Left lung (tissue), 10 donors: Measurements from ENCODE around the gene TIMM13. TPM values are rescaled to one million over a fixed set of nuclear protein-coding genes. Genes with fewer than 3 reads are reported as not detected.

Experiments
- ATAC-seq: fragments of 200-7000 bp; cut with Tn5 transposase; one replicate; pipeline ENCODE4 v1.9.1; 2020; ENCODE audit warnings: moderate library complexity
- DNase-seq, 4 donors: peaks; one replicate each; pipeline ENCODE4 v3.0.0-alpha.2; 2013 to 2020
- H3K27ac ChIP-seq, 2 donors: fragments of 200-600 bp; sonication (generic) in 1 of 2; one replicate each; pipeline versions ENCODE4 v1.5.0 to v1.8.0; 2020 to 2021
- H3K27me3 ChIP-seq, 2 donors: fragments of 200-600 bp; sonication (generic) in 1 of 2; one replicate each; pipeline versions ENCODE4 v1.5.0 to v1.8.0; 2020 to 2021
- H3K36me3 ChIP-seq, 2 donors: fragments of 200-600 bp; sonication (generic) in 1 of 2; one replicate each; pipeline versions ENCODE4 v1.5.0 to v1.8.0; 2020 to 2021
- H3K4me1 ChIP-seq, 2 donors: fragments of 200-600 bp; one replicate each; pipeline ENCODE4 v1.8.0; 2021
- H3K4me3 ChIP-seq, 2 donors: fragments of 200-600 bp; sonication (generic) in 1 of 2; one replicate each; pipeline versions ENCODE4 v1.5.0 to v1.8.0; 2020 to 2021; ENCODE audit warnings: mild to moderate bottlenecking in 1 of 2
- H3K9me3 ChIP-seq, 2 donors: fragments of 200-600 bp; sonication (generic) in 1 of 2; one replicate each; pipeline versions ENCODE4 v1.5.0 to v1.8.0; 2020 to 2021
- intact Hi-C, 2 donors: fragments of 100-400 bp; cut with DNase I; formaldehyde crosslinking; loops; one replicate each; pipeline versions ENCODE4 v1.11.2 to v1.14.2; 2022
- polyA plus RNA-seq, 6 donors: library from polyadenylated mRNA; unstranded; fragments of 120-200 nt; gene quantifications; one replicate each; pipeline ENCODE4 v1.2.1, GENCODE V29; 2013; ENCODE audit not compliant: insufficient read length in 6 of 6
- total RNA-seq, 2 donors: library from RNA; stranded (reverse); fragmentation: NEBNext Ultra II Directional; extraction: Animal tissue kit (Norgen Biotek cat#: 25700); gene quantifications; one replicate each; pipeline ENCODE4 v1.2.1, GENCODE V29; 2021
- TF ChIP-seq, protein P1 (sequence below), 2 donors: fragments of 200-600 bp; sonication (generic) in 1 of 2; IDR thresholded peaks; one replicate each; pipeline versions ENCODE4 v1.5.0 to v1.8.0; 2021; ENCODE audit warnings: antibody characterized with exemption in 2 of 2
- donor health status: DM: no; HTN: yes; CAD: no.
- donor health status: DM: no; HTN: no; CAD: no.

Gene TIMM13
- total and polyA plus RNA-seq, 8 donors, result 47.6 to 98.0 (median 70.8) TPM

DNA sequence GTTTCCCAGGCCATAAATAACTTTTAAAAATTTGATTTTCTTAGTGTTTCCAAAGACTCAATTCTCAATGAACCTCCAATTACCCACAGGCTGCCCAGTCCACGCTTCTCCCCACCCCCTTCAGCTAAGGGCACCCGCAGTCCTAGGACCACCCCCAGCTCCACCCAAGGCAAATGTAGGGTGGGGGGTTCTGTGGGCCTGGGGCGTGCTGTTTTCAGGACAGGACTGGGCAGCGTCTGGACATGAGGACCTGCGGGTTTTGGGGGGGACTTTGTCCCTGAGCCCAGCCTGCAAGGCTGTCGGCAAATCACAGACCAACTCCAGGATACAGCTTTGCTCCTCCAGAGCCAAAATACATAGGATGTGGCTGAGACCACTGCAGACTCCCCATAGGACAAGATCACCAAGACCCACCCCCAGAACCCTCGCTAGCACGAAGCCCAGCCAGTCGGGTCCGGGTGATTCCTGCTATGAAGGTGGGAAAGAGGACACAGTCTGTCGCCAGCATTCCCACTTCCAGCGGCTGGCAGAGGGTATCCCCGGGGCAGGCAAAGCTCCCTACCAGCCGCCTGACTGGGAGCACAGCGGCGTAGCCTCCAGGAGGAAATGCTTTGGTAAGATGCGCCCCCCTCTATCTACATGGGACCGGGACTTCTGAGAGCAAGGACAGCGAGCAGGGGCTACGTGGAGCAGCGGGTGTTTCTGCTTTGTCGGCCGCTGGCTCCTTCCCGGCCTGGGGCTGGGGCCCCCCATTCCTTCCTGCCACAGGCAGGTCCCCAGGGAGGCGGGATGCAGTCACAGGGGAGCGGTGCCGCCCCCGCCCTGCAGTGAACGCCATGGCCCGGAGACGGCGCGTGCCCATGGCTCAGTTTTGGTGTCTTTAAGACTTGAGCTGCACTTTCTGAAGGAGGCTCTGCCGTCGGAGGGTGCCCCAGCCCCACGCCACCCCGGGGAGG, 1.6 kb upstream of the TIMM13 start:
- peaks cover 0 to 50% of the 10 kb centered on the region in 2 donors for H3K36me3 ChIP-seq
- TF ChIP-seq, protein P1, sequence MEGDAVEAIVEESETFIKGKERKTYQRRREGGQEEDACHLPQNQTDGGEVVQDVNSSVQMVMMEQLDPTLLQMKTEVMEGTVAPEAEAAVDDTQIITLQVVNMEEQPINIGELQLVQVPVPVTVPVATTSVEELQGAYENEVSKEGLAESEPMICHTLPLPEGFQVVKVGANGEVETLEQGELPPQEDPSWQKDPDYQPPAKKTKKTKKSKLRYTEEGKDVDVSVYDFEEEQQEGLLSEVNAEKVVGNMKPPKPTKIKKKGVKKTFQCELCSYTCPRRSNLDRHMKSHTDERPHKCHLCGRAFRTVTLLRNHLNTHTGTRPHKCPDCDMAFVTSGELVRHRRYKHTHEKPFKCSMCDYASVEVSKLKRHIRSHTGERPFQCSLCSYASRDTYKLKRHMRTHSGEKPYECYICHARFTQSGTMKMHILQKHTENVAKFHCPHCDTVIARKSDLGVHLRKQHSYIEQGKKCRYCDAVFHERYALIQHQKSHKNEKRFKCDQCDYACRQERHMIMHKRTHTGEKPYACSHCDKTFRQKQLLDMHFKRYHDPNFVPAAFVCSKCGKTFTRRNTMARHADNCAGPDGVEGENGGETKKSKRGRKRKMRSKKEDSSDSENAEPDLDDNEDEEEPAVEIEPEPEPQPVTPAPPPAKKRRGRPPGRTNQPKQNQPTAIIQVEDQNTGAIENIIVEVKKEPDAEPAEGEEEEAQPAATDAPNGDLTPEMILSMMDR (IDR thresholded peaks at IDR 0.05), result no peak
- intact Hi-C loops, result no loop called here
- no peaks in the 10 kb centered on the region for H3K9me3 ChIP-seq
- H3K27me3 ChIP-seq, result no peaks in the 10 kb centered on the region
- no peak for ATAC-seq
- DNase-seq, result peak in 1 of 4 donors; percentile 78
- H3K4me3 ChIP-seq, result no peak overlapping the region
- H3K4me1 ChIP-seq, result peaks cover 18 to 30% of the 10 kb centered on the region in 2 donors
- H3K27ac ChIP-seq, result peak overlapping the region in 1 of 2 donors; percentile 93

DNA sequence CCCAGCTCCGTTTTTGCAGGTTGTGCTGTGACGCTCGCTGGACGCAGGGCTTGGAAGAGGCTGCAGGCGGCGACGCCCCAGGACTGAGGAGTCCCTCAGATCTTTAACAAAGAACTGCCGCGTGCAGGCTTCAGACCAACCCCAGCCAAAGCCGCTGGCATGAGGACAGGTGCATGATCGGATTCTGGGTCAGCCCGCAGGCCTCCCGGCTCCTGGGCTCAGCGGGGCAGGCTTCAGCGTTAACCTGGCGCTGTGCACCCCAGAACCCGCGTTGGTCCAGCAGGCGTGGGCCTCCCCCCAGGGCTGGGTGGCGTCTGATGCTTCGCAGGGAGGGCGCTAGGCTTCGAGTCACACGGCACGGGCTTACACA, 920 bp upstream of the TIMM13 start:
- intact Hi-C loops, result no loop called here
- no peaks in the 10 kb centered on the region for H3K27me3 ChIP-seq
- no peaks in the 10 kb centered on the region for H3K9me3 ChIP-seq
- TF ChIP-seq, protein P1 (IDR thresholded peaks at IDR 0.05), result no peak
- peaks cover 18 to 38% of the 10 kb centered on the region in 2 donors for H3K4me1 ChIP-seq
- peaks cover 0 to 52% of the 10 kb centered on the region in 2 donors for H3K36me3 ChIP-seq
- H3K27ac ChIP-seq, result peak overlapping the region; percentile 90 to 93
- DNase-seq (peak in 1 of 4 donors; percentile 78), ATAC-seq (peak; percentile 8)
- peak overlapping the region; percentile 79 to 98 for H3K4me3 ChIP-seq

DNA sequence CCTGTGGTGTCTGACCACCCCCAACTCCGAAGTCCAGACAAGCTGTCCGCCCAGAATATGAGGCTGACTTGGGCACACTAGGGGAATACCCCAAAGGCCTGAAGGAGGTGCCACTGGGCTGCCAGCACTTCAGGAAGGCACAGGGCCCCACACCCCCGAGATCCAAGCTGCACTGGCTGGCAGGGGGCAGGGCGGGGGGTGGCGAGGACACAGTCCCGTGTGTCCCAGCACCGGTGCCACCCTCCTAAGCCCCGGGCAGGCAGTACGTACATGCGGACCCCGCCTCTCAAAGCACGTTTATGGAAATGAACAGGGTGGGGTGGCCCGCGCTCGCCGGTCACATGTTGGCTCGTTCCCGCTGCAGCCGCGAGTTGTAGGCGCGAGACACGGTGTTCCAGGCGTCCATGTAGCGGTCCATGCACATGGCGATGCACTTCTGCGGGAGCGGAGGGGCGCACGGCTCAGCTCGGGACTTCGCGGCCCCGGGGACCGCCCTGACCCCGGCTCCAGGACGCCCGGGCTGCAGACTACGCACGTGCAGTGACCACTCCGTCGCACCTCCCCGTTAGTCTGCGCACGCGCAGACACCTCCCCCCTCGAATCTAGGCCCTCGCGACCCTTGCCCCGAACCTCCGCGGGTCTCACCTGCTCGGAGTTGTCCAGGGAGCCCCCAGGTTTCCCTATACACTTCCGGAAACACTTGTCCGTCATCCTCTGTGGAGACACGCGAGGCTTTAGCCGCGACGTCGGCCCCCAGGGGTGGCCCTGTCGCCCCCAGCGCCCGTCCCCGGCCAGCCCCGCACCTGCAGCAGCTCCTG, 566 bp downstream of the TIMM13 start:
- intact Hi-C loops, result no loop called here
- Histone ChIP-seq H3K4me1 (peaks cover 18 to 38% of the 10 kb centered on the region in 2 donors), H3K27ac (peak overlapping the region; percentile 90 to 93), H3K27me3 (no peaks in the 10 kb centered on the region), H3K9me3 (no peaks in the 10 kb centered on the region), H3K4me3 (peak overlapping the region; percentile 79 to 98), H3K36me3 (peaks cover 0 to 46% of the 10 kb centered on the region in 2 donors)
- DNase-seq (peak in 2 of 4 donors; percentile 43 to 86), ATAC-seq (peak; percentile 32)
- TF ChIP-seq, protein P1 (IDR thresholded peaks at IDR 0.05), result no peak

DNA sequence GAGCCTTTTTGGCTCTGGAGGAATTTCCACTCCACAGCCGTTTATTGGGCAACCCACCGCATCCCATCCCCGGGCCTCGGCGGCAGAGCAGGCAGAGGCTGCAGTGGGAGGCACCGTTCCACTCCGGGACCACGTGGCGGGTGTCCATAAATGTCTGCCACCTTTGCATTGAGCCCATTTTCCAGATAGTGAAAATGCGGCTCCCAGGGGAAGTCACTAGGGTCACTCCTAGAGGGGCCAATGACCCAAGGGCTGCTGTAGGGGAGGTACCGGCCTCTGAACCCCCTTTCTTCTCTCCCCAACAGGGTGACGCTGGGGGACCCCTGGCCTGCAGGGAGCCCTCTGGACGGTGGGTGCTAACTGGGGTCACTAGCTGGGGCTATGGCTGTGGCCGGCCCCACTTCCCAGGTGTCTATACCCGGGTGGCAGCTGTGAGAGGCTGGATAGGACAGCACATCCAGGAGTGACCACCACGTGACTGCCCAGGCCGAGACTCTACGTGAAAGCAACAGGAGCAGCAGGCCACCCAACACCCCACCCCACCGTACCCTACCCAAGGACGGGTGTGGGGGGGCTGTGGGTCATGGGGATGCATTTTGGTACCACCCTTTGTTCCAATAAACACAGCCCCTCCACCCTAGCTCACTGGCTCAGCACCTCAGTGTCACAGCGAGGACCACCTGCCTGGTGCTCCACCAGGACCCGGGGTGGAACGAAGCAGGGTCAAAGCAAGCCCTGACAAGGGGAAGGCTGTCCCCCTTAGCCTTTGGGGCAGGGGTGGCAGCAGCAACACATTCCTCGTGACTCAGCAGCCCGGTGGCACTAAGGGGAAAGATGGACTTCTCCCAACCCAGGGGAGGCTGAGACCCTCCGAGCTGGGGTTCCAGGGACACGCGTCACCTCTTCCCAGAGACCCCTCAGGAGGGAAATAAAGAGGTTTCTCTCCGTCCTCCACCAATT, 1.5 kb downstream of the TIMM13 start:
- Histone ChIP-seq H3K36me3 (peaks cover 0 to 37% of the 10 kb centered on the region in 2 donors), H3K4me3 (peak overlapping the region; percentile 79 to 98), H3K4me1 (peaks cover 18 to 38% of the 10 kb centered on the region in 2 donors), H3K9me3 (no peaks in the 10 kb centered on the region), H3K27me3 (no peaks in the 10 kb centered on the region), H3K27ac (no peak overlapping the region)
- no peak for ATAC-seq
- intact Hi-C loops, result no loop called here
- peak in 1 of 4 donors; percentile 56 for DNase-seq
- TF ChIP-seq, protein P1 (IDR thresholded peaks at IDR 0.05), result no peak
